Activated T-cell treated with anti-CD3 and anti-CD28 coated beads for 1 hour (primary cell): Measurements from ENCODE around the gene KRTAP5-11.
"Not testable (repeated sequence)": the region's sequence is repeated elsewhere in the genome, so short reads cannot be mapped to it uniquely, and the experiment has no call there.

Experiments used
- DNase-seq: peaks from one replicate; pipeline ENCODE4 v3.0.0-alpha.2; 2020; ENCODE audit warnings: low read depth

KRTAP5-11 gene, protein sequence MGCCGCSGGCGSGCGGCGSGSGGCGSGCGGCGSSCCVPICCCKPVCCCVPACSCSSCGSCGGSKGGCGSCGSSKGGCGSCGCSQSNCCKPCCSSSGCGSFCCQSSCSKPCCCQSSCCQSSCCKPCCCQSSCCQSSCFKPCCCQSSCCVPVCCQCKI

DNA sequence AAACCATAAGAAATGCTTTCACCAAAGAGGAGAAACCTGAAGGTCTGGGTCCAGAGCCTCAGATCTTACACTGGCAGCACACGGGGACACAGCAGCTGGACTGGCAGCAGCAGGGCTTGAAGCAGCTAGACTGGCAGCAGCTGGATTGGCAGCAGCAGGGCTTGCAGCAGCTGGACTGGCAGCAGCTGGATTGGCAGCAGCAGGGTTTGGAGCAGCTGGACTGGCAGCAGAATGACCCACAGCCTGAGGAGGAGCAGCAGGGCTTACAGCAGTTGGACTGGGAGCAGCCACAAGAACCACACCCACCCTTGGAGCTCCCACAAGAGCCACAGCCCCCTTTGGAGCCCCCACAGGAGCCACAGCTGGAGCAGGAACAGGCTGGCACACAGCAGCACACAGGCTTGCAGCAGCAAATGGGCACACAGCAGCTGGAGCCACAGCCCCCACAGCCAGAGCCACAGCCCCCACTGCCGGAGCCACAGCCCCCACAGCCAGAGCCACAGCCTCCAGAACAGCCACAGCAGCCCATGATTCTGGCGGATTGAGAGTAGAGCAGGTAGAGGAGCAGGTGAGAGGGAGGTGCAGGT, at the start of gene KRTAP5-11:
KRTAP5-11 (minus strand) TSS at position 567 of the 587 bp plus-strand sequence; CDS start at position 529, 38 bp downstream.
- no peak for DNase-seq

DNA sequence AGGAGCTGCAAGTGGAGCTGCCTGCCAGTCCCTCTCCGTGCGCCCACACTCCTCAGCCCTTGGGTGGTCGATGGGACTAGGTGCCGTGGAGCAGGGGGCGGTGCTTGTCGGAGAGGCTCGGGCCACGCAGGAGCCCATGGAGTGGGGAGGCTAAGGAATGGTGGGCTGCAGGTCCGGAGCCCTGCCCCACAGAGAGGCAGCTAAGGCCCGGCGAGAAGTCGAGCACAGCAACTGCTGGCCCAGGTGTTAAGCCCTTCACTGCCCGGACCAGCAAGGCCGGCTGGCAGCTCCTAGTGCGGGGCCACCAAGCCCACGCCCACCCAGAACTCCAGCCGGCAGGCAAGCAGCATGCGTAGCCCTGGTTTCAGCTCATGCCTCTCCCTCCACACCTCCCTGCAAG, 48.9 kb upstream of the KRTAP5-11 start:
- not testable (repeated sequence) for DNase-seq

DNA sequence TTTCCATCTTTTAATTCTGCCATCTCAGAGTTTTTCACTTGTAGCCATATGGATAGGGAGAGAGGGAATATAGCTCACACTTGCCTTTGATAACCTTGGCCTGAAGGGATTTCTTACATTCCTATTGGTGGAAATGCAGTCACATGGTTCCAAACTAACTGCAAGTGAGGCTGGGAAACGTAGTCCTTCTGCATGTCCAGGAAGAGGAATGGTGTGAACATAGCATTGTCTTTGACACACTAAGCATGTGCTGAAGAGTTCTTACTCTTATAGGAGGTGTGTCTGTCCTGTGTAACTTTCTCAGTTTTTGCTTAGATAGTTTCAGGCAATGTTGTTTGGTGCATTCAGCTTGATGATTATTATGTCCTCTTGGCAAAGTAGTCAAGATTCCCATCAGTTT, 47.4 kb upstream of the KRTAP5-11 start:
- not testable (repeated sequence) for DNase-seq

DNA sequence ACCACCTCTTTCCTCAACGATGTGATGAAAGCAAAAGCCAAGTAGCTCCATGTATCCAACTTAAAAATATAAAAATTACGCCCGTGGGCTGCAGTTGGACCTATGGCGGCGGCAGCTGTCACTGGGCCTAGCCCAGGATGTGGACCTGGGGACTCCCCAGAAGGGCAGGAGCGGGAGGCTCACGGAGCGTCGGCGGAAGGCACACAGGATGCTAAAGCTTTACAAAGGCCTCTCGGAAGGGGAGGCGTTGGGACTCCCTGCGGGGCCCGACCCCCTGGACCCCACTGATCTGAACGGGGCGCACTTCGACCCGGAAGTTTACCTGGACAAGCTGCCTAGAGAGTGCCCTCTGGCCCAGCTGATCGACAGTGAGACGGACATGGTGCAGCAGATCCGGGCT, 46.3 kb upstream of the KRTAP5-11 start:
- DNase-seq: not testable (repeated sequence)

DNA sequence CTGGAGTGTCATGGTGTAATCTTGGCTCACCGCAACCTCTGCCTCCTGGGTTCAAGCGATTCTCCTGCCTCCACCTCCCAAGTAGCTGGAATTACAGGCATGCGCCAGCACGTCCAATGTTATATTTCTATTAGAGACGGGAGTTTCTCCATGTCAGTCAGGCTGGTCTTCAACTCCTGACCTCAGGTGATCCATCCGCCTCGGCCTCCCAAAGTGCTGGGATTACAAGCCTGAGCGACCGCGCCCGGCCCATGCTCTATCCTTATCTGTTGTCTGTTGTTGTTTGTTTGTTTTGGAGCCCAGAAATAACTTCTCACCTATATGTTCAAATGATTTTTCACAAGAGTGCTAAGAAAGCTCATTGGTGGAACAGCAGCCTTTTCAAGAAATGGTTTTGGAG, 40.6 kb upstream of the KRTAP5-11 start:
- DNase-seq: not testable (repeated sequence)

DNA sequence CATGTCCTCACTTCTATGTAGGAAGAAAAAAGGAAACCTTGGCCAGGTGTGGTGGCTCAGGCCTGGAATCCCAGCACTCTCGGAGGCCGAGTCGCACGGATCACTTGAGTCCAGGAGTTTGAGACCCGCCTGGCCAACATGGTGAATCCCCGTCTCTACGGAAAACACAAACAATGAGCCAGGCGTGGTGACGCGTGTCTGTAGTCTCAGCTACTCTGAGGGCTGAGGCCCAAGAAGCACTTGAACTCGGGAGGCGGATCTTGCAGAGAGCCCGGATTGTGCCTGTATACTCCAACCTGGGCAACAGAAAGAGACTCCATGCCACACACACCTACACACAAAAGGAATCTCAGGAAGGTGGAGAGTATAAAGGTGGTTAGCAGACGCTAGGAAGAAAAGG, 39.9 kb upstream of the KRTAP5-11 start:
- DNase-seq: not testable (repeated sequence)

DNA sequence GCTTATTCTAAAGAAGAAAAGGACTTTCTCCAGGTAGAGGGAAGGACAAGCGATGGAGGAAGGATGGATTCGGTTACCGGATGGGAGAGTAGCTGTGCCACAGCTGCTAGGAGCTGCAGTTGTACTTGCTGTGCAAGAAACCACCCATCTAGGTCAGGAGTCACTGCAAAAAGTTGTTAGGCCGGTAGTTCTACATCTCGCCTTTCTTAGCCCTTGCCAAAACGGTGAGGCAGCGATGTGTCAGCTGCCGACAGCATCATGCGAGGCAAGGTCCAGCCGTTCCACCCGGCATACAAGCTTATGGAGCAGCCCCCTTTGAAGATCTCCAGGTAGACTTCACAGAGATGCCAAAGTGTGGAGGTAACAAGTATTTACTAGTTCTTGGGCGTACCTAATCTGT, 32.3 kb upstream of the KRTAP5-11 start:
- DNase-seq: not testable (repeated sequence)

DNA sequence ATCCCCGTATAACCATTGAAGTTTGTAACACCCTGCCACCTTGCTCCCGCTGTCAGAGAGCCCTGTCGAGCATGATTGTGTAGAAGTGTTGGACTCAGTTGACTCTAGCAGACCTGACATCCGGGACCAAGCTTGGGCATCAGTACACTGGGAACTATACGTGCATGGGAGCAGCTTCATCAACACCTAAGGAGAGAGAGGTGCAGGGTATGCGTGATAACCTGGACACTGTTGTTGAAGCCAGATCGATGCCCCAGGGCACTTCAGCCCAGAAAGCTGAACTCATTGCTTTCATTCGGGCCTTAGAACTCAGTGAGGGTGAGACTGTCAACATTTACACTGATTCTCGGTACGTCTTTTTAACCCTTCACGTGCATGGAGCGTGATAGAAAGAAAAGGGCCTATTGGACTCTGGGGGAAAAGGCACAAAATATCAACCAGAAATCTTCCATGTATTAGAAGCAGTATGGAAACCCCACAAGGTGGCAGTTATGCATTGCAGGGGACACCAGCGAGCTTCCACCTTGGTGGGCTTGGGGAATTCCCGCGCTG, 31.8 kb upstream of the KRTAP5-11 start:
- DNase-seq: not testable (repeated sequence)

DNA sequence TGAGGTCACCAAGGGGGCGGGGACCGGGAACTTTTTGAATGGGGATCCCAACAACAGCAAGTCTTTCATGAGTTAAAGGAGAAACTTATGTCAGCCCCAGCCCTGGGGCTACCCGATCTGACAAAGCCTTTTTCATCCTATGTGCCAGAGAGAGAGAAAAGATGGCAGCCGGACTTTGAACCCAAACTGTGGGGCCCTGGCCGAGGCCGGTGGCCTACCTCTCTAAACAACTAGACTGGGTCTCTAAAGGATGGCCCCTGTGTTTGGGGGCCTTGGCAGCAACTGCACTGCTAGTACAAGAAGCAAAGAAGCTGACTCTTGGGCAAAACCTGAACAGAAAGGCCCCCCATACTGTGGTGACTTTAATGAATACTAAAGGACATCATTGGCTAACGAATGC, 31.3 kb upstream of the KRTAP5-11 start:
- not testable (repeated sequence) for DNase-seq

DNA sequence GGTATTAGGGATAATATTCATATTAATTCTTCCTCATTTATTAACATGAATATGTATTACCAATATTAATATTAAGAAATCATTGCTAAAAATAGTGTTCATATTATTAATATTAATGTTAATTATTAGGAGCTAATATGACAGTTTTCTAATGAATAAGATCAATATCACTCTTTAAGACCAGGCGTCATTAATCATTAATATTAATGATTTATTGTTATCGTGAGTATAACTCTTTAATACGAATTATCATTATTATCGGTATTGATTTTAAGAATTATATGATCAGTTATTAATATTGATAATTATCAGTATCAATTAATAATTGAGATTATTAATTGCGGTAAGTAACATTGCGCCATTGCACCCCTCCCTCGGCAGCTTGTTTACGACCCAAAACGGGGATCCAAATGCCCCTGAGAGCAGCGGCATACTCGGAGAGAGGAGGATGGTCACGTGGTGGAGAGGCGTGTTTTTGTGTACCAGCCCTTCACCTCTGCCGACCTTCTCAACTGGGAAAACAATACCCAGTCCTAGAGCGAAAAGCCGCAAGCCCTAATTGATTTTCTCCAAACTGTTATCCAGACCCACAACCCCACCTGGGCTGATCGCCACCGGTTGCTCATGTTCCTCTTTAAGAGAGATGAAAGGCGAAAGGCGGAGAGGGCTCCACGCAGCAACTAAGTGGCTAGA, 28.7 kb upstream of the KRTAP5-11 start:
- DNase-seq: not testable (repeated sequence)

DNA sequence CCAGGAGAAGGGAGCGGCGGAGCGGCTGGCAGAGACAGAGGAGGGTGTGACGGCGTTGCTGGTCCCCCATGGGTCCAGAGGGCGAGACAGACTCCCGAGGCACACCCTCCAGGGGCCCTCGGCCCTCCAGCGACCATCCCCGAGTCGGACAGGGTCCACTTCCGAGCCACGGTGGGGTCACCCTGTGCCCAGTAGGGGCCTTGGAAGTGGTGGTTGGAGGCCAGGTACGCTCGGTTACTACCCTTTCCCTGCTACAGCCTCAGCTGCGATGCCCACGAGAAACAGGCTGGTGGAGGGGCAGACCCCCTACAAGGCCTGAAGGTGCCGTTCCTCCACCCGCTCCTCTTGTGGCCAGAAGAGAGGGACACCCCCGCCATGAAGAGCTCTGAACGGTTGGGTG, 25.6 kb upstream of the KRTAP5-11 start:
- not testable (repeated sequence) for DNase-seq

DNA sequence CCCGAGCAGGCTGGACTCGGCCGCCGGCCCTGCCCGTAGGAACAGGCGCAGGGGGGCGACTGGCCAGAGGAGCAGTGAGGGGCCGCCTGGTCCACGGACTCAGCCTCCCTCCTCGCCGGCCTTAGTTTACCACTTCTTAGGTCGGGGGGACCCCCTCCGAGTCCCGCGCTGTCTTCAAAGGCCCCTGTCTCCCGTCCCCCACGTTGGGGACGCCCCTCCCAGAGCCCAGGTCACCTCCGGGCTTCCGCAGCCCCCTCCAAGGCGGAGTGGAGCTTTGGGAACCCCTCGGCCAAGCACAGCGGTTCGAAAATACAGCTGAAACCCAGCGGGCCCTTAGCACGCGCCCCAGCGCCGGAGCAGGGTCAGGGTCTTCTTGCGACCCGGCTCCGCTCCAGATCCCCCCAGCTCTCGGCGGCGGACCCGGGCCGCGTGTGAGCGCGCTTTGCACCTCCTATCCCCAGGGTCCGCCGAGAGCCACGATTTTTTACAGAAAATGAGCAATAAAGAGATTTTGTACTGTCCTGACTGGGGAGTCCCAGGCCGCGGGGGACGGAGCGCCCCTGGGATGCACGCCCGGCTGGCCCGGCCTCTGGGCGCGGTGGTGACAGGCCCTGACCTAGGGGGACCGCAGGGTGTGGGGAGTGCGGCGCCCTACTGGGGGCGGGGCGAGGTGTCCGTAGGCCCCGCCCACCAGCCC, 25.0 kb upstream of the KRTAP5-11 start:
- not testable (repeated sequence) for DNase-seq

DNA sequence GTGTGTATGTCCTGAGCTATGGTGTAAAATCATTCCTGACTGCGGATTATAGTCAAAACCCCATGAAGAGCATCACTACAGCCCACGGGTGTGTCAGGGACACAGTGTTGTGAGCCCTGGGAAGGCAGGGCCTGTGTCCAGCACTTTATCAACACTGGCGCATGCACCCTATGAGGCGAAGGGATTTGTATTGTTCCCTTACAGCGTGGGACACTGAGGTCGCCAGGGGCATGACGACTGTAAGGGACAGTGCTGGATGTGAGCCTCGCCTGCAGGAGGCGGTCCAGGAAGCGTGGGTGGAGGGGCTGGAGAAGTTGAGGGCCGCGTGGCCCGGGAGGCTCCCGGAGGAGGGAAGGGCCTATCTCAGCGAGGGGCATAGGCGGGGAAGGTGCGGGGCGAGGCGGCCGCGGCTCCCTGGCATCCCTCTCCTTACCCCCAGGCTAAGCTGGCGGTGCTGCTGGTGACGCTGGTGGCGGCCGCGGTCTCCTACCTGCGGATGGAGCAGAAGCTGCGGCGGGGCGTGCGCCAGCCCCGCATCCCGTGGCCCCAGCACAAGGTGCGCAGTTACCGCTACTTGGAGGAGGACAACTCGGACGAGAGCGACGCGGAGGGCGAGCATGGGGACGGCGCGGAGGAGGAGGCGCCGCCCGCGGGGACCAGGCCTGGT, 24.3 kb upstream of the KRTAP5-11 start:
- DNase-seq: not testable (repeated sequence)

DNA sequence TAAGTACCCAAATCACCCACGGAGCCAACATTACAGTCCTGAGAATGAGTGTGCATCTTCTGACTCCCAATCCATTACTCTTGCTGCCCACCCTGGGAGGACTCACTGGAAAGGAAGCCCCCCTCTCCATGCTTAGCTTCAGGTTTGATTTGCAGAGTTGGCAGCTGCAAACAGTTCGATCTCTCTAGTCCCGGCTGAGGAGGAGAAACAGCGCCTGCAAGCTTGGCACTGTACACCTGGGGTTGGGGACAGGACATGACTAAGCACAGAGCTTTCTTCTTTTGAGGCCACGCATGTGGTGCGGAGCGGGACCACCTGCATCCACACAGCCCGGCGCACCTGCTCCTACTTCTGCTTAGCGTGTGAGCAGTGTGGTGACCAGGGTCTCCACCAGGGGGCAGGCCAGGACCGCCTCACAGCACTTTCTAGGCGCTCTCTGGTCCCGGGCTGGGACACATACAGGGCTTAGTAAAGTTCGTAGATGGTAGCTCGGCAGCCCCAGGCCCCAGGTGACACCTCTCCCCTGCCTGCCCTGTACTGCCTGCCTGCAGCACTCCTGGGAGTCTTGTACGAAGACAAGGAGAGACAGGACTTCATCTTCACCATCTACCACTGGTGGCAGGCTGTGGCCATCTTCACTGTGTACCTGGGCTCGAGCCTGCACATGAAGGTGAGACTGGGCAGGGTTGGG, 22.3 kb upstream of the KRTAP5-11 start:
- DNase-seq: not testable (repeated sequence)

DNA sequence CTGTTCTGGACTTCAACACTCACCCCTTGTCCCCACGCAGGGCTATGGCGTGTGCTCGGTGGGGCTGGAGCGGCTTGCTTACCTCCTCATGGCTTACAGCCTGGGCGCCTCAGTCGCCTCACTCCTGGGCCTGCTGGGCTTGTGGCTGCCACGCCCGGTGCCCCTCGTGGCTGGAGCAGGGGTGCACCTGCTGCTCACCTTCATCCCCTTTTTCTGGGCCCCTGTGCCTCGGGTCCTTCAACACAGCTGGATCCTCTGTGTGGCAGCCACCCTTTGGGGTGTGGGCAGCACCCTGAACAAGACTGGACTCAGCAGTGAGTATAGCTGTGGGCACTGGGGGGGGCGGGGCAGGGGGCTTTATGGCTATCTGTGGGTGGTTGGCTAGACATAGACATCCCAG, 20.5 kb upstream of the KRTAP5-11 start:
- not testable (repeated sequence) for DNase-seq

DNA sequence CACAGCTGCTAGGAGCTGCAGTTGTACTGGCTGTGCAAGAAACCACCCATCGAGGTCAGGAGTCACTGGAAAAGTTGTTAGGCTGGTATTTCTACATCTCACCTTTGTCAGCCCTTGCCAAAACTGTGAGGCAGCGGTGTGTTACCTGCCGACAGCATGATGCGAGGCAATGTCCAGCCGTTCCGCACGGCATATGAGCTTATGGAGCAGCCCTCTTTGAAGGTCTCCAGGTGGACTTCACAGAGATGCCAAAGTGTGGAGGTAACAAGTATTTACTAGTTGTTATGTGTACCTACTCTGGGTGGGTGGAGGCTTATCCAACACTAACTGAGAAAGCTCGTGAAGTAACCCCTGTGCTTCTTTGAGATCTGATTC, 6.9 kb upstream of the KRTAP5-11 start:
- DNase-seq: not testable (repeated sequence)

DNA sequence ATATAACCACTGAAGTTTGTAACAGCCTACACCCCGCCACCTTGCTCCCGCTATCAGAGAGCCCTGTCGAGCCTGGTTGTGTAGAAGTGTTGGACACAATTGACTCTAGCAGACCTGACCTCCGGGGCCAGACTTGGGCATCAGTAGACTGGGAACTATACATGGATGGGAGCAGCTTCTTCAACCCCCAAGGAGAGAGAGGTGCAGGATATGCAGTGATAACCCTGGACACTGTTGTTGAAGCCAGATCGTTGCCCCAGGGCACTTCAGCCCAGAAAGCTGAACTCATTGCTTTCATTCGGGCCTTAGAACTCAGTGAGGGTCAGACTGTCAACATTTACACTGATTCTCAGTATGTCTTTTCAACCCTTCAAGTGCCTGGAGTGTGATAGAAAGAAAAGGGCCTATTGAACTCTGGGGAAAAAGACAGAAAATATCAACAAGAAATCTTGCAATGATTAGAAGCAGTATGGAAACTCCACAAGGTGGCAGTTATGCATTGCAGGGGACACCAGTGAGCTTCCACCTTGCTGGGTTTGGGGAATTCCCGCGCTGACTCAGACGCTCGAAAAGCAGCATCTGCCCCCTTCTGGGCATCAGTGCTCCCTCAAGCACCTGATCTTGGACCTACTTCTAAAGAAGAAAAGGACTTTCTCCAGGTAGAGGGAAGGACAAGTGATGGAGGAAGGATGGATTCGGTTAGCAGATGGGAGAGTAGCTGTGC, 6.3 kb upstream of the KRTAP5-11 start:
- DNase-seq: peak; percentile 12

DNA sequence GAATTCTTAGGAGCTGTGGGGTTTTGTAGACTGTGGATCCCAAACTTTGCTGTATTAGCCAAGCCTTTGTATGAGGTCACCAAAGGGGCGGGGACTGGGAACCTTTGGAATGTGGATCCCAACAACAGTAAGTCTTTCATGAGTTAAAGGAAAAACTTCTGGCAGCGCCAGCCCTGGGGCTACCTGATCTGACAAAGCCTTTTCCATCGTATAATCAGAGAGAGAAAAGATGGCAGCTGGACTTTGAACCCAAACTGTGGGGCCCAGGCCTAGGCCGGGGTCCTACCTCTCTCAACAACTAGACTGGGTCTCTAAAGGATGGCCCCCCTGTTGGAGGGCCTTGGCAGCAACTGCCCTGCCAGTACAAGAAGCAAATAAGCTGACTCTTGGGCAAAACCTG, 5.6 kb upstream of the KRTAP5-11 start:
- DNase-seq: not testable (repeated sequence)

DNA sequence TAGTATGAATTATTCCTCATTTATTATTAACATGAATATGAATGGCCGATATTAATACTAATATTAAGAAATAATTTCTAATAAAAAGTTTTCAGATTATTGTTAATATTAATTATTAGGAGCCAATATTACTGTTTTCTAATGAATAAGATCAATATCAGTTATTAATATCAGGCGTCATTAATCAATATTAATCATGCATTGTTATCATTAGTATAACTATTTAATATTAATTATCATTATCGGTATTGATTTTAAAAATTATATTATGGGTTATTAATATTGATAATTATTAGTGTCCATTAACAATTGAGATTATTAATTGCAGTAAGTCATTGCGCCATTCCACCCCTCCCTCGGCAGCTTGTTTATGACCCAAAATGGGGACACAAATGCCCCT, 3.0 kb upstream of the KRTAP5-11 start:
- not testable (repeated sequence) for DNase-seq

DNA sequence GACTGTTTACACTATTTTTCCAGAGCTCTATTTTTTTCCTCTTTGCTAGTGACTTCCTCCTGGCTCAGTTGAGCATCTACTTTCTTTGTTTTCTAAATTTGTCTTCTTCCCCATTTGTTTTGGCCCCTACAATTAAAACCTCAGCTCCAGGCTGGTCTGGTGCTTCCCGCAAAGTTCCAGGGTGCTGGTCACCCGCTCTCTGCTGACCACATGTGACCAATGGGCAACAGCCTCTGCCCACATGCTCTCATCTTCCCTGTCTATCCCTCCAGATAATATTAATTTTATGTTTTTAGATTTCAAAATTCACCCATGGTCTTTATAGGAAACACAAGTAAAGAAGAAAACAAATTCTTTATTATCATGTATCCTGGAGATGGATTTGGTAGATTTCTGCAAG, 294 bp upstream of the KRTAP5-11 start:
- DNase-seq: not testable (repeated sequence)

DNA sequence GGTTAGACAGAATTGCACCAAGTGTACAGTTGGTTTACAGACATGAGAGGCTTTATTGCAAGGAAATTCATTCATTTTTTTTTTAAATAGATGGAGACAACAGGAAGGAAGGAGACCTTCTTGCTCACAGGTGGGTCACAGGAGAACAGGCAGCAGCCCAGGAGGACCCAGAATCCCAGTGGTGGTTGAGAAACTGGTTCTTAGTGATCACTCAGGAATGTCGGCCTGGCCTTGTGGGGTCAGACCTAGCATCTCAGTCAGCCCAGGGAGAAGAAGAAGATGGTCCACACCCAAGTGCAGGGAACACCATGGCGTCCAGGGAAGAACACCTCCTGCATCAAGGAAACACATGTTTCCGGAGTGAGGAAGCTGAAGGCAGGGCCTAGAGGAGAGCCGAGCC, 849 bp downstream of the KRTAP5-11 start:
- DNase-seq: no peak
